HEK293 (cell line): ENCODE measurements around the gene AIG1.

Experiments used
- CTCF ChIP-seq: fragments of 450-650 bp; formaldehyde crosslinking; IDR thresholded peaks from 2 replicates; pipeline ENCODE4 v1.5.1; 2016; ENCODE audit warnings: missing biosample characterization, missing genetic modification characterization
- SCRT2 ChIP-seq: fragments of 450-650 bp; formaldehyde crosslinking; IDR thresholded peaks from 2 replicates; pipeline ENCODE4 v1.5.1; 2016; ENCODE audit warnings: missing biosample characterization, missing genetic modification characterization
- ZNF121 ChIP-seq: fragments of 450-650 bp; formaldehyde crosslinking; IDR thresholded peaks from 2 replicates; pipeline ENCODE4 v1.5.1; 2016; ENCODE audit warnings: missing biosample characterization, missing genetic modification characterization
- ZNF37A ChIP-seq: fragments of 450-650 bp; IDR thresholded peaks from 2 replicates; pipeline ENCODE4 v1.5.1; 2018; ENCODE audit warnings: missing biosample characterization, missing genetic modification characterization
- ZNF549 ChIP-seq: fragments of 450-650 bp; IDR thresholded peaks from 2 replicates; pipeline ENCODE4 v1.5.1; 2018; ENCODE audit warnings: missing biosample characterization, missing genetic modification characterization, mild to moderate bottlenecking, inconsistent platforms, moderate library complexity

GRCh38 chr6:143049611-143050010 lies 11.1 kb upstream of the AIG1 start:
- no peak for TF ChIP-seq ZNF549 (tag by site-specific recombination)
- TF ChIP-seq CTCF (tag by site-specific recombination), result no peak
- no peak for TF ChIP-seq SCRT2 (tag by site-specific recombination)
- no peak for TF ChIP-seq ZNF121 (tag by site-specific recombination)
- no peak for TF ChIP-seq ZNF37A (tag by site-specific recombination)
